Sigmoid colon (tissue), 3 donors: Measurements from ENCODE around the gene WNT7A.

ENCODE experiments used
- CTCF ChIP-seq, 4 experiments: fragments of 450-650 bp in 3 of 4; fragments of 200-600 bp in 1 of 4; IDR thresholded peaks; one replicate each; pipeline ENCODE4 v1.5.1; 2016 to 2019; ENCODE audit warnings: antibody characterized with exemption in 4 of 4, mild to moderate bottlenecking in 3 of 4, moderate library complexity in 2 of 4
- POLR2A ChIP-seq, 2 donors: fragments of 450-650 bp; IDR thresholded peaks; one replicate each; pipeline ENCODE4 v1.6.1; 2016; ENCODE audit warnings: antibody characterized with exemption in 2 of 2, mild to moderate bottlenecking in 2 of 2, moderate library complexity in 2 of 2

DNA sequence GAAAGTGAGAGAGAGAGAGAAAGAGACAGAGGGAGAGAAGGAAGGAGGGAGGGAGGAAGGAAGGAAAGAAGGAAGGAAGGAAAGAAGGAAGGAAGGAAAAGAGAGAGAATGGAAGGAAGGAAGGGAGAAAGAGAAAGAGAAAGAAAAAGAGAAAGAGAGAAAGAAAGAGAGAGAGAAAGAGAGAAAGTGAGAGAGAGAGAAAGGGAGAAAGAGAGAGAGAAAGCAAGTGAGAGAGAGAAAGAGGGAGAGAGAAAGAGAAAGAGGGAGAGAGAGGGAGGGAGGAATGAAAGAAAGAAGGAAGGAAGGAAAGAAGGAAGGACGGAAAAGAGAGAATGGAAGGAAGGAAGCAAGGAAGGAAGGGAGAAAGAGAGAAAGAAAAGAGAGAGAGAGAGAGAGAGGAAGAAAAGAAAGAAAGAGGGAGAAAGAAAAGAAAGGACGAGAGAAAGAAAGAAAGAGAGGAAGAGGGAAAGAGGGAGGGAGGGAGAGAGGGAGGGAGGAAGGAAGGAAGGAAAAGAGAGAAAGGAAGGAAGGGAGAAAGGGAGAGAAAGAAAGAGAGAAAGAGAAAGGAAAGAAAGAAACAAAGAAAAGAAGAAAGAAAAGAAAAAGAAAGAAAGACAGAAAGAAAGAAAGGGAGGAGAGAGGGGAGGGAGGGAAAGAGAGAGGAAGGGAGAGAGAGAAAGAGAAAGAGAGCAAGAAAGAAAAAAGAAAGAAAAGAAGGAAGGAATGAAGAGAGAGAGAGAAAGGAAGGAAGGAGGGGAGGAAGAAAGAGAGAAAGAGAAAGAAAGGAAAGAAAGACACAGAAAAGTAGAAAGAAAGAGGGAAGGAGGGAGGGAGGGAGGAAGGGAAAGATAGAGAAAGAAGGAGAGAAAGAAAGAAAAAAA is 10.8 kb downstream of the WNT7A start:
- no peak for TF ChIP-seq POLR2A (IDR thresholded peaks at IDR 0.05)
- no peak for TF ChIP-seq CTCF (IDR thresholded peaks at IDR 0.05)
